COR-L47 (cell line): ENCODE measurements around the gene IL1RAPL2.
"Not testable (repeated sequence)": the region's sequence is repeated elsewhere in the genome, so short reads cannot be mapped to it uniquely, and the experiment has no call there.

ENCODE experiments used
- DNase-seq: peaks from one replicate; lab custom pipeline; 2025; lab: John Stamatoyannopoulos, UW

IL1RAPL2 gene

GRCh38 chrX:105803891-105804290 is 1237.9 kb downstream of the IL1RAPL2 start:
- no peak for DNase-seq

DNA sequence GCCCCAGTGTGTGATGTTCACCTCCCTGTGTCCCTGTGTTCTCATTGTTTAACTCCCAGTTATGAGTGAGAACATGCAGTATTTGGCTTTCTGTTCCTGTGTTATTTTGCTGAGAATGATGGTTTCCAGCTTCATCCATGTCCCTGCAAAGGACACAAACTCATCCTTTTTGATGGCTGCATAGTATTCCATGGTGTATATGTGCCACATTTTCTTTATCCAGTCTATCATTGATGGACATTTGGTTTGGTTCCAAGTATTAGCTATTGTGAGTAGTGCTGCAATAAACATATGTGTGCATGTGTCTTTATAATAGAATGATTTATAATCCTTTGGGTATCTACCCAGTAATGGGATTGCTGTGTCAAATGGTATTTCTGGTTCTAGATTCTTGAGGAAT is 1239.7 kb downstream of the IL1RAPL2 start:
- not testable (repeated sequence) for DNase-seq

GRCh38 chrX:105816517-105816916 is 1250.5 kb downstream of the IL1RAPL2 start:
- no peak for DNase-seq
